IMR-90 (cell line): ENCODE measurements around the gene RIOK1. TPM values are rescaled to one million over a fixed set of nuclear protein-coding genes. Genes with fewer than 3 reads are reported as not detected.

Experiments used
- ATAC-seq: fragments of 200-7000 bp; cut with Tn5 transposase; 2 replicates; pipeline ENCODE4 v1.9.1; 2020; ENCODE audit warnings: low read depth, mild to moderate bottlenecking, moderate library complexity
- BruUV-seq: library from RNA; stranded (reverse); fragments of 400-500 nt; replicated peaks from 2 replicates; lab custom pipeline; 2021; lab: Mats Ljungman, UMichigan
- CTCF ChIA-PET: fragments of 300-600 bp; formaldehyde crosslinking; extraction: SDS; loops from one replicate; lab custom pipeline; 2021; ENCODE audit warnings: antibody characterized with exemption; lab: Yijun Ruan, JAX
- POLR2A ChIA-PET: fragments of 300-600 bp; sonication (Branson Sonifier 250); formaldehyde crosslinking; loops from one replicate; lab custom pipeline; 2022; ENCODE audit warnings: antibody characterized with exemption; ENCODE audit not compliant: unreplicated experiment; lab: Charles Lee
- DNase-seq: peaks from one replicate; pipeline ENCODE4 v3.0.0; 2013
- H2AFZ ChIP-seq: replicated peaks from 2 replicates; pipeline ENCODE3; 2013; ENCODE audit warnings: low read length, mild to moderate bottlenecking; ENCODE audit not compliant: poor library complexity
- H2AK5ac ChIP-seq: 2 replicates; pipeline ENCODE4 v1.6.1; 2013; ENCODE audit warnings: low read depth, low read length, inconsistent platforms
- H2AK9ac ChIP-seq: replicated peaks from 2 replicates; pipeline ENCODE3; 2013; ENCODE audit warnings: mild to moderate bottlenecking, low read depth, low read length, moderate library complexity; ENCODE audit not compliant: poor library complexity
- H2BK120ac ChIP-seq: 2 replicates; pipeline ENCODE4 v1.6.1; 2013; ENCODE audit warnings: low read depth, low read length, inconsistent platforms
- H2BK15ac ChIP-seq: 3 replicates; pipeline ENCODE4 v1.6.1; 2013; ENCODE audit warnings: low read depth, low read length, inconsistent platforms
- H2BK20ac ChIP-seq: 2 replicates; pipeline ENCODE4 v1.6.1; 2013; ENCODE audit warnings: low read depth, mild to moderate bottlenecking, inconsistent platforms, low read length, moderate library complexity
- H2BK5ac ChIP-seq: 2 replicates; pipeline ENCODE4 v1.6.1; 2013; ENCODE audit warnings: mild to moderate bottlenecking, low read depth, low read length, inconsistent platforms; ENCODE audit not compliant: poor library complexity, severe bottlenecking
- H3K14ac ChIP-seq: replicated peaks from 2 replicates; pipeline ENCODE4 v1.6.1; 2013; ENCODE audit warnings: low read depth, low read length, inconsistent platforms
- H3K18ac ChIP-seq: 2 replicates; pipeline ENCODE4 v1.6.1; 2013; ENCODE audit warnings: low read depth, low read length, control low read depth
- H3K23ac ChIP-seq: 2 replicates; pipeline ENCODE4 v1.6.1; 2013; ENCODE audit warnings: low read depth, low read length, inconsistent platforms
- H3K27ac ChIP-seq: 2 replicates; pipeline ENCODE4 v1.5.1; 2013; ENCODE audit warnings: mild to moderate bottlenecking, control low read depth, low read length; ENCODE audit not compliant: insufficient read depth
- H3K27me3 ChIP-seq: 2 replicates; pipeline ENCODE4 v1.6.1; 2013; ENCODE audit warnings: low read length; ENCODE audit not compliant: control insufficient read depth, insufficient read depth
- H3K36me3 ChIP-seq: 2 replicates; pipeline ENCODE4 v1.6.1; 2013; ENCODE audit warnings: low read length, mixed read lengths; ENCODE audit not compliant: control insufficient read depth, insufficient read depth
- H3K4ac ChIP-seq: 2 replicates; pipeline ENCODE4 v1.6.1; 2013; ENCODE audit warnings: low read depth, low read length, inconsistent platforms
- H3K4me1 ChIP-seq: 2 replicates; pipeline ENCODE4 v1.6.1; 2013; ENCODE audit warnings: low read length, mixed read lengths; ENCODE audit not compliant: control insufficient read depth, insufficient read depth
- H3K4me2 ChIP-seq: 2 replicates; pipeline ENCODE4 v1.6.1; 2013; ENCODE audit warnings: low read depth, mild to moderate bottlenecking, control low read depth, low read length, moderate library complexity
- H3K4me3 ChIP-seq: 2 replicates; pipeline ENCODE4 v1.5.1; 2013; ENCODE audit warnings: low read depth, mild to moderate bottlenecking, control low read depth, low read length, moderate library complexity; ENCODE audit not compliant: insufficient read depth
- H3K56ac ChIP-seq: 2 replicates; pipeline ENCODE4 v1.6.1; 2013; ENCODE audit warnings: low read length, inconsistent platforms; ENCODE audit not compliant: insufficient read depth; ENCODE audit errors: extremely low read depth
- H3K79me1 ChIP-seq, 2 experiments: 2 replicates each; pipeline ENCODE4 v1.6.1; 2013; ENCODE audit warnings: low read length in 2 of 2, inconsistent platforms in 1 of 2, low read depth in 1 of 2
- H3K9ac ChIP-seq: 2 replicates; pipeline ENCODE4 v1.6.1; 2013; ENCODE audit warnings: low read depth, low read length, control low read depth
- H3K9me1 ChIP-seq: 2 replicates; pipeline ENCODE4 v1.6.1; 2013; ENCODE audit warnings: low read length, inconsistent platforms; ENCODE audit not compliant: insufficient read depth
- H3K9me3 ChIP-seq: 2 replicates; pipeline ENCODE4 v1.6.1; 2013; ENCODE audit warnings: low read length; ENCODE audit not compliant: control insufficient read depth, insufficient read depth
- H4K20me1 ChIP-seq: 2 replicates; pipeline ENCODE4 v1.6.1; 2013; ENCODE audit warnings: low read length, inconsistent platforms; ENCODE audit not compliant: insufficient read depth
- H4K5ac ChIP-seq: 2 replicates; pipeline ENCODE4 v1.6.1; 2013; ENCODE audit warnings: mild to moderate bottlenecking, low read depth, low read length, control low read depth
- H4K8ac ChIP-seq, 2 experiments: 2 replicates each; pipeline ENCODE4 v1.6.1; 2013; ENCODE audit warnings: low read depth in 2 of 2, low read length in 2 of 2, control low read depth in 1 of 2, inconsistent platforms in 1 of 2
- H4K91ac ChIP-seq: 2 replicates; pipeline ENCODE4 v1.6.1; 2013; ENCODE audit warnings: low read depth, low read length, inconsistent platforms; ENCODE audit not compliant: insufficient read depth
- SMC3 ChIP-seq: fragments of 150-350 bp; IDR thresholded peaks from 2 replicates; pipeline ENCODE4 v1.6.1; 2016; ENCODE audit warnings: low read depth, mild to moderate bottlenecking, antibody characterized with exemption, low read length, moderate library complexity
- WGBS, 2 experiments: methylation state at CpG; one replicate each; pipeline versions ENCODE4 v1.1.5 to v1.1.7; 2013; ENCODE audit warnings: missing lambda C conversion rate in 2 of 2; ENCODE audit not compliant: insufficient read length in 1 of 2; ENCODE audit errors: extremely low coverage in 2 of 2; 5-methylcytosine and 5-hydroxymethylcytosine counted together
- dilution Hi-C: fragments of 300-500 bp; cut with HindIII; formaldehyde crosslinking; loops from one replicate; pipeline ENCODE4 v1.14.3; 2018; ENCODE audit warnings: low sequenced_read_pairs; ENCODE audit not compliant: unreplicated experiment
- in situ Hi-C: fragments of 300-500 bp; cut with MboI; formaldehyde crosslinking; loops from 3 replicates; pipeline ENCODE4 v1.14.3; 2019; ENCODE audit warnings: low sequenced_read_pairs, inconsistent platforms, mixed read lengths
- intact Hi-C: fragments of 100-400 bp; cut with micrococcal nuclease; formaldehyde crosslinking; loops from 2 replicates; pipeline ENCODE4 v1.10.0; 2022
- polyA plus RNA-seq, 3 experiments: library from polyadenylated mRNA; depleted of rRNA; stranded (reverse); fragments of >200 nt; gene quantifications; 2 replicates each; pipeline ENCODE4 v1.2.3, GENCODE V29; 2012; ENCODE audit warnings: low replicate concordance in 1 of 3
- total RNA-seq: library from RNA; depleted of rRNA; stranded (reverse); fragments of >200 nt; gene quantifications from 2 replicates; pipeline ENCODE4 v1.2.3, GENCODE V29; 2012

Gene RIOK1
- total and polyA plus RNA-seq, 2 of the 4 experiments (the other 2 are of a cell fraction): 17.0 to 17.8 TPM

DNA sequence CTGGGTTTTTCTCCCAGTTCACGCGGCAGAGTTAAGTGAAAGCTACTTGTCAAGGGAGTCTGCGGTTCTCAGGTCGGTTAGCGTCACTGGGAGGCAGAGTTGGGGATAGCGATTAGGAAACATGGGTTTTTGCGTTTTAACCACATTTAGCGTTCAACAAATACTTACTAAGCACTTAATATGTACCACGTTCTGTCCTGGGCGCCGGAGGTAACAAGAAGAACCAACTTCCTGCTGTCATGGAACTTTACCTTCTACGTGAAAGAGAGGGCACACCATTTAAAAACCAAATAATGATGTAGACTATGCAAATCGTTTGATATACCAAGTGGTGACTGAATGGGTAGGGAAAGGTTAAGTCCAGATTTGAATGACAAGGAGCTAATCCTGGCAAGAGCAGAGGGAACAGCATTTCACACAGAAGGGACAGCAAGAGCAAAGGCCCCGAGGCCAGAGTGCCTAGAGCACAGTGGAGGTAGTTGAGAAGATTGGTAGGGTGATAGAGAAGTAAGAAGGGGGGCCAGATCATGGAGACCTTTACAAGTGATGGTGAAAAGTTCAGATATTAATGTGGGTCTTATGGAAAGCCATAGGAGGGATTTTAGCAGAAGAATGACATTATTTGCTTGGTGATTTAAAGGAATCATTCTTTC lies 744 bp downstream of the RIOK1 start:
- Histone ChIP-seq H3K9me3 (no peaks in the 10 kb centered on the region), H2AK9ac (peak overlapping the region; percentile 97), H4K91ac (no peak overlapping the region), H4K5ac (peak overlapping the region; percentile 10; the same call in 1 of the 2 replicates), H3K14ac (peak overlapping the region; percentile 91), H4K20me1 (peaks cover 6% of the 10 kb centered on the region; the same call in 1 of the 2 replicates), H3K18ac (no peak overlapping the region), H3K23ac (peak overlapping the region; percentile 91), H2AFZ (peak overlapping the region; percentile 100), H2BK5ac (peak overlapping the region; percentile 37), H2AK5ac (peak overlapping the region; percentile 54; the same call in 1 of the 2 replicates), H3K4me2 (peak overlapping the region; percentile 82), H3K4me1 (no peaks in the 10 kb centered on the region), H3K9me1 (no peaks in the 10 kb centered on the region; the same call in 1 of the 2 replicates), H2BK20ac (peak overlapping the region; percentile 8; the same call in 1 of the 2 replicates), H3K4me3 (peak overlapping the region; percentile 67), H3K56ac (peak overlapping the region; percentile 83), H2BK120ac (no peak overlapping the region), H3K4ac (peak overlapping the region; percentile 62), H3K27me3 (no peaks in the 10 kb centered on the region), H3K79me1 (peaks cover 19 to 29% of the 10 kb centered on the region in 2 experiments), H3K9ac (peak overlapping the region; percentile 73), H4K8ac (peak overlapping the region; percentile 74 to 87; a peak in 3 of 4 replicates), H3K27ac (peak overlapping the region; percentile 69), H2BK15ac (no peak overlapping the region), H3K36me3 (peaks cover 3% of the 10 kb centered on the region; the same call in 1 of the 2 replicates)
- ATAC-seq: no peak
- dilution Hi-C loops (no loop called here), in situ Hi-C loops (loop anchor here (10.0 kb wide), 1 partner anchor 86 kb away; no protein-coding TSS in a partner anchor), intact Hi-C loops (loop anchor here (1.0 to 2.0 kb wide), 2 partner anchors 114 to 200 kb away; partner anchors contain the start of gene SNRNP48)
- POLR2A ChIA-PET: no interaction called here
- no peak for DNase-seq
- TF ChIP-seq SMC3: no peak
- no CpG with 5 or more reads among the region's 14 CpGs for WGBS, 2 experiments
- no TSS peak for BruUV-seq
- CTCF ChIA-PET: interaction anchor here (1.2 to 1.5 kb wide), 3 partner anchors 10 to 71 kb away, joined by 3 to 4 read pairs (median 3); no protein-coding TSS in a partner anchor
